Jurkat, Clone E6-1 (cell line): ENCODE measurements around the gene RASGEF1C. TPM values are rescaled to one million over a fixed set of nuclear protein-coding genes. Genes with fewer than 3 reads are reported as not detected.

Experiments
- DNase-seq: peaks from one replicate; pipeline ENCODE4 v3.0.0-alpha.2; 2011; ENCODE audit warnings: low read depth, low spot score
- H3K4me3 ChIP-seq: 2 replicates; pipeline ENCODE4 v1.5.1; 2011; ENCODE audit warnings: mild to moderate bottlenecking, low read length, control low read depth, moderate library complexity
- polyA plus RNA-seq: library from polyadenylated mRNA; unstranded; fragments of >200 nt; gene quantifications from one replicate; pipeline ENCODE4 v1.2.1, GENCODE V29; 2012; ENCODE audit warnings: missing spikeins; ENCODE audit not compliant: insufficient read length, insufficient read depth

RASGEF1C gene
- polyA plus RNA-seq, result 1.0 TPM

GRCh38 chr5:180209137-180209581, at the start of gene RASGEF1C:
TSS of gene RASGEF1C (minus strand) at chr5:180209211. CDS start at chr5:180138052, 71,159 bp downstream.
- DNase-seq, result peak; percentile 35
- H3K4me3 ChIP-seq, result peak within 1 kb of the TSS; percentile 44

- no peak overlapping the region for H3K4me3 ChIP-seq
- no peak for DNase-seq
Measured at GRCh38 chr5:180253036-180253824, 44.2 kb upstream of the RASGEF1C start.

GRCh38 chr5:180251887-180252286, 42.9 kb upstream of the RASGEF1C start:
- no peak for DNase-seq
- H3K4me3 ChIP-seq, result no peak overlapping the region

GRCh38 chr5:180251141-180251540, 42.1 kb upstream of the RASGEF1C start:
- DNase-seq, result no peak
- H3K4me3 ChIP-seq, result no peak overlapping the region

GRCh38 chr5:180250329-180250728, 41.3 kb upstream of the RASGEF1C start:
- H3K4me3 ChIP-seq, result no peak overlapping the region
- peak; percentile 66 for DNase-seq

GRCh38 chr5:180241600-180241999, 32.6 kb upstream of the RASGEF1C start:
- no peak for DNase-seq
- H3K4me3 ChIP-seq, result no peak overlapping the region

- H3K4me3 ChIP-seq, result no peak overlapping the region
- DNase-seq, result no peak
Measured at GRCh38 chr5:180238631-180239030, 29.6 kb upstream of the RASGEF1C start.

GRCh38 chr5:180235846-180236245, 26.8 kb upstream of the RASGEF1C start:
- DNase-seq, result no peak
- H3K4me3 ChIP-seq, result no peak overlapping the region

- DNase-seq, result no peak
- no peak overlapping the region for H3K4me3 ChIP-seq
Measured at GRCh38 chr5:180235077-180235476, 26.1 kb upstream of the RASGEF1C start.

GRCh38 chr5:180234271-180234670, 25.3 kb upstream of the RASGEF1C start:
- no peak for DNase-seq
- H3K4me3 ChIP-seq, result no peak overlapping the region

- H3K4me3 ChIP-seq, result no peak overlapping the region
- no peak for DNase-seq
Measured at GRCh38 chr5:180233729-180234128, 24.7 kb upstream of the RASGEF1C start.

GRCh38 chr5:180230017-180230416, 21.0 kb upstream of the RASGEF1C start:
- DNase-seq, result no peak
- no peak overlapping the region for H3K4me3 ChIP-seq

- no peak overlapping the region for H3K4me3 ChIP-seq
- no peak for DNase-seq
Measured at GRCh38 chr5:180222056-180222455, 13.0 kb upstream of the RASGEF1C start.

GRCh38 chr5:180217797-180218196, 8.8 kb upstream of the RASGEF1C start:
- H3K4me3 ChIP-seq, result no peak overlapping the region
- no peak for DNase-seq

GRCh38 chr5:180216646-180217171, 7.7 kb upstream of the RASGEF1C start:
- DNase-seq, result no peak
- no peak overlapping the region for H3K4me3 ChIP-seq

- no peak overlapping the region for H3K4me3 ChIP-seq
Measured at GRCh38 chr5:180215783-180216630, 7.0 kb upstream of the RASGEF1C start.

GRCh38 chr5:180214870-180215770, 6.1 kb upstream of the RASGEF1C start:
- H3K4me3 ChIP-seq, result no peak overlapping the region
- DNase-seq, result no peak

More at GRCh38 chr5:180215783-180216630, 7.0 kb upstream of the RASGEF1C start:
- DNase-seq, result no peak

- no peak overlapping the region for H3K4me3 ChIP-seq
- no peak for DNase-seq
Measured at GRCh38 chr5:180213657-180214207, 4.7 kb upstream of the RASGEF1C start.

- DNase-seq, result no peak
- no peak overlapping the region for H3K4me3 ChIP-seq
Measured at GRCh38 chr5:180213256-180213600, 4.2 kb upstream of the RASGEF1C start.
